Psoas muscle (tissue), 8 donors: Measurements from ENCODE around the gene ZIC4. TPM values are rescaled to one million over a fixed set of nuclear protein-coding genes. Genes with fewer than 3 reads are reported as not detected.

Experiments used
- ATAC-seq, 4 donors: fragments of 200-7000 bp; cut with Tn5 transposase; one replicate each; pipeline ENCODE4 v1.9.1; 2020; ENCODE audit warnings: moderate library complexity in 3 of 4, mild to moderate bottlenecking in 2 of 4
- DNase-seq, 2 donors: peaks; one replicate each; pipeline ENCODE4 v3.0.0-alpha.2; 2020
- H3K27ac ChIP-seq: fragments of 200-600 bp; one replicate; pipeline ENCODE4 v1.8.0; 2022
- H3K27me3 ChIP-seq, 3 donors: fragments of 200-600 bp in 1 of 3; one replicate each; pipeline versions ENCODE4 v1.6.1 to v1.8.0; 2013 to 2022; ENCODE audit warnings: low read length in 2 of 3, mild to moderate bottlenecking in 2 of 3, moderate library complexity in 1 of 3; ENCODE audit not compliant: insufficient read depth in 3 of 3
- H3K36me3 ChIP-seq, 2 donors: fragments of 200-600 bp in 1 of 2; one replicate each; pipeline versions ENCODE4 v1.6.1 to v1.8.0; 2013 to 2022; ENCODE audit warnings: low read depth in 1 of 2, mild to moderate bottlenecking in 1 of 2, moderate library complexity in 1 of 2; ENCODE audit not compliant: insufficient read depth in 1 of 2
- H3K4me1 ChIP-seq: fragments of 200-600 bp; one replicate; pipeline ENCODE4 v1.8.0; 2022
- H3K4me3 ChIP-seq: fragments of 200-600 bp; one replicate; pipeline ENCODE4 v1.8.0; 2022; ENCODE audit warnings: mild to moderate bottlenecking
- H3K9me3 ChIP-seq: fragments of 200-600 bp; one replicate; pipeline ENCODE4 v1.8.0; 2022
- CTCF ChIP-seq: fragments of 200-600 bp; IDR thresholded peaks from one replicate; pipeline ENCODE4 v1.8.0; 2022; ENCODE audit warnings: antibody characterized with exemption
- WGBS, 3 donors: extraction: QIAGEN DNeasy Blood & Tissue Kit; methylation state at CpG; one replicate each; pipeline versions ENCODE4 v1.1.6 to v1.1.7; 2013; 5-methylcytosine and 5-hydroxymethylcytosine counted together
- intact Hi-C, 2 donors: fragments of 100-400 bp; cut with DNase I; formaldehyde crosslinking; loops; one replicate each; pipeline versions ENCODE4 v1.11.0 to v1.14.2; 2022
- polyA plus RNA-seq, 3 donors: library from polyadenylated mRNA; stranded (reverse); fragments of 200-250 nt; gene quantifications; one replicate each; pipeline ENCODE4 v1.2.3, GENCODE V29; 2013
- total RNA-seq, 4 donors: library from RNA; stranded (reverse); fragmentation: NEBNext Ultra II Directional in 2 of 4; extraction: Animal tissue kit (Norgen Biotek cat#: 25700) in 2 of 4; gene quantifications; one replicate each; pipeline versions ENCODE4 v1.2.1 to v1.2.4, GENCODE V29; 2021 to 2023
- donor health status: healthy with polysubstance abuse.
- donor health status: DM: no; HTN: no; CAD: no; lungs with moderate emphysema.
- donor health status: Bipolar disorder and iron deficiency.
- donor health status: healthy.
- donor health status: DM: yes; HTN: yes; CAD: no.
- donor health status: DM: no; HTN: no; CAD: no.
- donor health status: DM: no; HTN: no; CAD: no.
- donor health status: DM: yes; HTN: yes; CAD: no.

ZIC4 gene
- total and polyA plus RNA-seq, 7 donors, result 0.10 to 1.00 (median 0.46) TPM

- 55 to 70% (median 66%) methylated on average over 46 of the region's 46 CpGs for whole genome bisulfite sequencing, 3 donors
Measured at GRCh38 chr3:147397875-147398812, 8.2 kb downstream of the ZIC4 start.

GRCh38 chr3:147397155-147397874, 9.0 kb downstream of the ZIC4 start:
- Histone ChIP-seq H3K27ac (no peak overlapping the region), H3K4me3 (no peak overlapping the region), H3K4me1 (no peaks in the 10 kb centered on the region), H3K9me3 (no peaks in the 10 kb centered on the region), H3K36me3 (no peaks in the 10 kb centered on the region), H3K27me3 (peaks cover 0 to 24% (median 8%) of the 10 kb centered on the region in 3 donors)
- intact Hi-C loops, result no loop called here
- no peak for TF ChIP-seq CTCF
- ATAC-seq, result no peak
- WGBS, 3 donors, result 40 to 50% (median 47%) methylated on average over 34 of the region's 34 CpGs
- no peak for DNase-seq

More at GRCh38 chr3:147397875-147398812, 8.2 kb downstream of the ZIC4 start:
- intact Hi-C loops, result no loop called here
- no peak overlapping the region for H3K27ac ChIP-seq
- DNase-seq (no peak), ATAC-seq (no peak)
- no peaks in the 10 kb centered on the region for H3K36me3 ChIP-seq
- no peak for TF ChIP-seq CTCF
- no peaks in the 10 kb centered on the region for H3K4me1 ChIP-seq
- H3K9me3 ChIP-seq, result no peaks in the 10 kb centered on the region
- H3K4me3 ChIP-seq, result no peak overlapping the region
- H3K27me3 ChIP-seq, result peaks cover 0 to 18% (median 8%) of the 10 kb centered on the region in 3 donors

- Histone ChIP-seq H3K27me3 (peaks cover 0 to 30% (median 8%) of the 10 kb centered on the region in 3 donors), H3K4me3 (no peak overlapping the region), H3K4me1 (no peaks in the 10 kb centered on the region), H3K9me3 (no peaks in the 10 kb centered on the region), H3K27ac (no peak overlapping the region), H3K36me3 (no peaks in the 10 kb centered on the region)
- intact Hi-C loops, result no loop called here
- ATAC-seq (no peak), DNase-seq (no peak)
- WGBS, 3 donors, result 48 to 64% (median 54%) methylated on average over 17 of the region's 17 CpGs
- TF ChIP-seq CTCF, result no peak
Measured at GRCh38 chr3:147396712-147397046, 9.7 kb downstream of the ZIC4 start.

- no peak for DNase-seq
- no peaks in the 10 kb centered on the region for H3K4me1 ChIP-seq
- intact Hi-C loops, result no loop called here
Measured at GRCh38 chr3:147395899-147396711, 10.2 kb downstream of the ZIC4 start.

More at GRCh38 chr3:147395899-147396711, 10.2 kb downstream of the ZIC4 start:
- H3K4me3 ChIP-seq, result no peak overlapping the region
- H3K36me3 ChIP-seq, result no peaks in the 10 kb centered on the region
- H3K27me3 ChIP-seq, result peaks cover 0 to 34% (median 8%) of the 10 kb centered on the region in 3 donors
- no peak for ATAC-seq
- TF ChIP-seq CTCF, result no peak
- 48 to 57% (median 50%) methylated on average over 65 of the region's 65 CpGs for WGBS, 3 donors
- H3K27ac ChIP-seq, result no peak overlapping the region
- no peaks in the 10 kb centered on the region for H3K9me3 ChIP-seq
